Transverse colon (tissue), 4 donors: ENCODE data around the gene CYP2A6.

Source experiments
- CTCF ChIP-seq, 5 experiments: fragments of 200-600 bp in 3 of 5; fragments of 450-650 bp in 2 of 5; sonication (generic) in 3 of 5; IDR thresholded peaks; 1 replicate in 2 of 5; 2 replicates in 3 of 5; pipeline ENCODE4 v1.5.1; 2016 to 2017; ENCODE audit warnings: antibody characterized with exemption in 5 of 5, inconsistent platforms in 3 of 5, mild to moderate bottlenecking in 2 of 5, moderate library complexity in 1 of 5
- EP300 ChIP-seq: sonication (generic); formaldehyde crosslinking; IDR thresholded peaks from one replicate; pipeline ENCODE4 v1.6.1; 2017; ENCODE audit warnings: antibody characterized with exemption, low read depth
- POLR2A ChIP-seq: fragments of 450-650 bp; IDR thresholded peaks from one replicate; pipeline ENCODE4 v1.6.1; 2016; ENCODE audit warnings: antibody characterized with exemption, mild to moderate bottlenecking, moderate library complexity
- POLR2AphosphoS5 ChIP-seq, 3 donors: sonication (generic); formaldehyde crosslinking; IDR thresholded peaks; one replicate each; pipeline ENCODE4 v1.6.1; 2016; ENCODE audit warnings: antibody characterized with exemption in 3 of 3

DNA sequence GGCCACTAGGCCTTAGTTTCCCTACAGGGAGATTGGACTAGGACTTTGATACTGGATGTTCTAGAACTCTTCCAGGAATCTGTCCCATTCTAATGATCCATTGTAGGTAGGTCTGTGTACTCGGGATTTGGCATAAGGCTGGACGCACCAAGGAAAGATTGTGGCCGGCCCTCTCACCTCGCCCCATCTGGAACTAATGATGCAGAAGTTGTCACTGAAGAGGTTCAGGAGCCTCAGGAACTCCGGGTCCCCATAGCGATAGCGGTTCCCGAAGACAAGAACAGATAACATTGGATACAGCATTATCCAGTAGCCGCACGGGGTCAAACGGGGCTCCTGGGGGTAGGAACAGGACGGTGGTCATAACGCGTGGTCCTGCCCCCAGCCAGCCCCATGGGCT lies 40.1 kb downstream of the CYP2A6 start:
- TF ChIP-seq CTCF (IDR thresholded peaks at IDR 0.05) (no peak), POLR2AphosphoS5 (IDR thresholded peaks at IDR 0.05) (no peak), POLR2A (no peak), EP300 (no peak)
